CD8-positive, alpha-beta memory T cell (primary cell): ENCODE data around the gene AXL. TPM values are rescaled to one million over a fixed set of nuclear protein-coding genes. Genes with fewer than 3 reads are reported as not detected.
"Not testable (repeated sequence)": the region's sequence is repeated elsewhere in the genome, so short reads cannot be mapped to it uniquely, and the experiment has no call there.

ENCODE experiments used
- CTCF ChIA-PET: fragments of 350-600 bp; sonication (Branson Sonifier 250); formaldehyde crosslinking; loops from one replicate; lab custom pipeline; 2021; ENCODE audit warnings: antibody characterized with exemption; lab: Charles Lee
- POLR2A ChIA-PET: fragments of 350-600 bp; sonication (Branson Sonifier 250); formaldehyde crosslinking; loops from one replicate; lab custom pipeline; 2021; ENCODE audit warnings: antibody characterized with exemption; lab: Charles Lee
- DNase-seq, 5 donors: peaks; one replicate each; pipeline versions ENCODE4 v3.0.0 to v3.0.0-alpha.2; 2020 to 2022; ENCODE audit warnings: mixed read lengths in 1 of 5
- H3K27ac ChIP-seq: one replicate; pipeline ENCODE4 v1.7.0; 2013; ENCODE audit warnings: low read depth, mild to moderate bottlenecking, low read length, moderate library complexity
- H3K27me3 ChIP-seq: 2 replicates; pipeline ENCODE4 v1.7.0; 2013; ENCODE audit warnings: low read length, mild to moderate bottlenecking; ENCODE audit not compliant: insufficient read depth, poor library complexity, severe bottlenecking
- H3K36me3 ChIP-seq: 2 replicates; pipeline ENCODE4 v1.7.0; 2013; ENCODE audit warnings: mild to moderate bottlenecking, low read length, moderate library complexity; ENCODE audit not compliant: insufficient read depth
- H3K4me1 ChIP-seq: 2 replicates; pipeline ENCODE4 v1.7.0; 2013; ENCODE audit warnings: mild to moderate bottlenecking, low read length, moderate library complexity; ENCODE audit not compliant: insufficient read depth
- H3K4me3 ChIP-seq: 2 replicates; pipeline ENCODE4 v1.7.0; 2013; ENCODE audit warnings: mild to moderate bottlenecking, low read length
- H3K9me3 ChIP-seq: 2 replicates; pipeline ENCODE4 v1.7.0; 2013; ENCODE audit warnings: mild to moderate bottlenecking, low read length
- H3K27ac Mint-ChIP-seq, 8 donors: one replicate each; pipeline ENCODE4 v1.8.0; 2020 to 2021; ENCODE audit warnings: mixed read lengths in 8 of 8, mild to moderate bottlenecking in 6 of 8, inconsistent platforms in 3 of 8, moderate library complexity in 3 of 8
- H3K27me3 Mint-ChIP-seq, 2 donors: one replicate each; pipeline ENCODE4 v1.8.0; 2020 to 2021; ENCODE audit warnings: mixed read lengths in 2 of 2, mild to moderate bottlenecking in 1 of 2, moderate library complexity in 1 of 2
- H3K36me3 Mint-ChIP-seq, 3 donors: one replicate each; pipeline ENCODE4 v1.8.0; 2020 to 2021; ENCODE audit warnings: mixed read lengths in 3 of 3, inconsistent platforms in 1 of 3, mild to moderate bottlenecking in 1 of 3
- H3K4me1 Mint-ChIP-seq, 3 donors: one replicate each; pipeline ENCODE4 v1.8.0; 2020 to 2021; ENCODE audit warnings: mixed read lengths in 3 of 3, inconsistent platforms in 1 of 3, mild to moderate bottlenecking in 1 of 3
- H3K4me3 Mint-ChIP-seq, 7 donors: one replicate each; pipeline ENCODE4 v1.8.0; 2020 to 2021; ENCODE audit warnings: mixed read lengths in 7 of 7, mild to moderate bottlenecking in 6 of 7, moderate library complexity in 4 of 7, inconsistent platforms in 2 of 7
- H3K9me3 Mint-ChIP-seq, 5 donors: one replicate each; pipeline ENCODE4 v1.8.0; 2020 to 2022; ENCODE audit warnings: mixed read lengths in 5 of 5, mild to moderate bottlenecking in 3 of 5, moderate library complexity in 2 of 5, inconsistent platforms in 1 of 5
- polyA plus RNA-seq: library from polyadenylated mRNA; unstranded; fragments of 300-500 nt; fragmentation: Illumina TruSeq; gene quantifications from one replicate; pipeline ENCODE4 v1.2.3, GENCODE V29; 2021
- total RNA-seq, 2 experiments: library from RNA; stranded (reverse); gene quantifications; one replicate each; pipeline ENCODE4 v1.2.3, GENCODE V29; 2021

Gene AXL
- total and polyA plus RNA-seq, 3 experiments from 2014 or later = 0.09 to 0.43 (median 0.11) TPM

- H3K27ac Mint-ChIP-seq = peak overlapping the region in 1 of 8 donors; percentile 63
- H3K27me3 Mint-ChIP-seq = peaks cover 4 to 10% of the 10 kb centered on the region in 2 donors
- no peak for DNase-seq
- CTCF ChIA-PET = interaction anchor here (0.8 to 7.9 kb wide), 7 partner anchors 58 to 190 kb away, joined by 3 to 96 read pairs (median 10); partner anchors contain the start of gene HNRNPUL1
- no peaks in the 10 kb centered on the region for H3K27me3 ChIP-seq
- no peak overlapping the region for H3K4me3 ChIP-seq
- H3K36me3 Mint-ChIP-seq = no peaks in the 10 kb centered on the region
- no peaks in the 10 kb centered on the region for H3K9me3 Mint-ChIP-seq
- no peaks in the 10 kb centered on the region for H3K36me3 ChIP-seq
- no peak overlapping the region for H3K27ac ChIP-seq
- POLR2A ChIA-PET = interaction anchor here (2.5 kb wide), 1 partner anchor 60 kb away, joined by 19 read pairs; no protein-coding TSS in a partner anchor
- H3K4me1 ChIP-seq = no peaks in the 10 kb centered on the region
- H3K9me3 ChIP-seq = no peaks in the 10 kb centered on the region
- H3K4me1 Mint-ChIP-seq = peaks cover 3 to 5% (median 4%) of the 10 kb centered on the region in 3 donors
- no peak overlapping the region for H3K4me3 Mint-ChIP-seq
Observed at GRCh38 chr19:41203371-41203770, 15.7 kb upstream of the AXL start.

GRCh38 chr19:41204338-41204737, 14.7 kb upstream of the AXL start:
- H3K27me3 ChIP-seq, H3K4me3 ChIP-seq, H3K36me3 ChIP-seq, H3K4me3 Mint-ChIP-seq, H3K4me1 Mint-ChIP-seq, H3K4me1 ChIP-seq, H3K27ac ChIP-seq, H3K9me3 ChIP-seq, H3K27me3 Mint-ChIP-seq, H3K36me3 Mint-ChIP-seq, H3K9me3 Mint-ChIP-seq: not testable (repeated sequence)
- CTCF ChIA-PET = interaction anchor here (0.7 to 7.9 kb wide), 25 partner anchors 29 to 460 kb away, joined by 3 to 96 read pairs (median 3); partner anchors contain the start of genes B9D2, CCDC97, DMAC2 and HNRNPUL1
- DNase-seq = peak; percentile 74 to 90 (median 80)
- peak overlapping the region in 4 of 8 donors; percentile 28 to 93 (median 78) for H3K27ac Mint-ChIP-seq
- POLR2A ChIA-PET = interaction anchor here (0.6 to 2.5 kb wide), 8 partner anchors 54 to 590 kb away, joined by 3 to 19 read pairs (median 6); no protein-coding TSS in a partner anchor

DNA sequence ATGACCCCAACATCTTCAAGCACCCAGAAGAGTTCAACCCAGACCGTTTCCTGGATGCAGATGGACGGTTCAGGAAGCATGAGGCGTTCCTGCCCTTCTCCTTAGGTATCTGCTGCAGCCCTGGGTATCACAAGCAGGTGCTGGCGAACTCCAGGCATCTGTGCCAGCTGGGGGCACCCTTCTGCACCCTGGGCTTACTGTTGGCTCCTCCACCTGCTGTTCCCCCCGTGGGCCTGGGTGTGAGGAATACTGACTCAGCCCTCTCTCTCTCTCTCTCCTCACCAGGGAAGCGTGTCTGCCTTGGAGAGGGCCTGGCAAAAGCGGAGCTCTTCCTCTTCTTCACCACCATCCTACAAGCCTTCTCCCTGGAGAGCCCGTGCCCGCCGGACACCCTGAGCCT, 13.0 kb upstream of the AXL start:
- Mint-ChIP-seq H3K27me3 (peaks cover 2 to 5% of the 10 kb centered on the region in 2 donors), H3K9me3 (no peaks in the 10 kb centered on the region), H3K4me1 (peaks cover 3 to 5% (median 4%) of the 10 kb centered on the region in 3 donors), H3K27ac (peak overlapping the region in 2 of 8 donors; percentile 26 to 64), H3K36me3 (no peaks in the 10 kb centered on the region), H3K4me3 (no peak overlapping the region)
- H3K4me3 ChIP-seq = no peak overlapping the region
- H3K4me1 ChIP-seq = no peaks in the 10 kb centered on the region
- CTCF ChIA-PET = interaction anchor here (1.1 to 7.9 kb wide), 4 partner anchors 55 to 234 kb away, joined by 3 to 96 read pairs (median 44); partner anchors contain the start of genes DMAC2 and HNRNPUL1
- no peak for DNase-seq
- no peaks in the 10 kb centered on the region for H3K9me3 ChIP-seq
- H3K36me3 ChIP-seq = no peaks in the 10 kb centered on the region
- no peak overlapping the region for H3K27ac ChIP-seq
- POLR2A ChIA-PET = interaction anchor here (0.9 kb wide), 1 partner anchor 58 kb away, joined by 4 read pairs; the partner anchor contains the start of gene HNRNPUL1
- H3K27me3 ChIP-seq = no peaks in the 10 kb centered on the region

- Mint-ChIP-seq H3K4me1 (peaks cover 3 to 5% (median 4%) of the 10 kb centered on the region in 3 donors), H3K36me3 (no peaks in the 10 kb centered on the region), H3K27me3 (peaks cover 2 to 3% of the 10 kb centered on the region in 2 donors), H3K9me3 (no peaks in the 10 kb centered on the region), H3K27ac (peak overlapping the region in 5 of 8 donors; percentile 26 to 96 (median 64)), H3K4me3 (no peak overlapping the region)
- Histone ChIP-seq H3K27ac (no peak overlapping the region), H3K27me3 (no peaks in the 10 kb centered on the region), H3K4me3 (no peak overlapping the region), H3K9me3 (no peaks in the 10 kb centered on the region), H3K36me3 (no peaks in the 10 kb centered on the region), H3K4me1 (no peaks in the 10 kb centered on the region)
- DNase-seq = no peak
- CTCF ChIA-PET = interaction anchor here (1.1 to 7.9 kb wide), 3 partner anchors 55 to 234 kb away, joined by 3 to 96 read pairs (median 7); partner anchors contain the start of genes DMAC2 and HNRNPUL1
- POLR2A ChIA-PET = interaction anchor here (0.9 kb wide), 1 partner anchor 58 kb away, joined by 4 read pairs; the partner anchor contains the start of gene HNRNPUL1
Observed at GRCh38 chr19:41206456-41206855, 12.6 kb upstream of the AXL start.

DNA sequence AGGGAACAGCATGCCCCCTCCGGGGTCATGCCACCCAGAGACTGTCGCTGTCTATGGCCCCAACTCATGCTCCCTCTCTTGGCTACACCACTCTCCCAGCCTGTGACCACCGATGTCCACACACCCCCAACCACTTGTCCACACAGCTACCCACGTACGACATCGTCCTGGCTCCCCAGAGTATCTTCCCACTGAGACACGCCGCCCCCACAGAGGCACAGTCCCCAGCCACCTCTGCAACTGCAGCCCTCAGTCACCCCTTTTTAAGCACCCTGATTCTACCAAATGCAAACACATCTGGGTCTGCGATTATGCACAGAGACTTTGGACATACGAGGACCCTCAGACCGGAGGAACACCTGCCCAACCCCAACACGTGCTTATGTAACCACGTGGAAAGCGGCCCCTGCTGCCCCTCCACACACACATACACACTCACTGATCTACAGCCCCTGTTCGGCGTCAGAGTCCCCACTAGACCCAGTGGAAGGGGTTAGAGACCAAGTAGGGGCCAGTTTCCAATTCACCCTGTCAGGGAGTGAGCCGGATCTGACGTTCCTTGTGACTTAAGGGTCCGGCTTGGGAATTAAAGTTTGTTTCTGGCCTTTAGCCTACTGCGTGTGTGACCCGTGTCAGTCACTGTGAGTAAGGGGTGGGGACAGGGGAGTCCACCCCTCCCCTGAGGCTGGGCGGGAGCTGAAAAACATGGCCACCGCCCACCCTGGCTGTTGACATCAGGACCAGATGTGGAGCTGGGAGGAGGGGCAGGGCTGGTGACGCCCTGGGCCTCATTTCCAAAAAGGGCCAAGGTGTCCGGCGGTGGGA, 11.9 kb upstream of the AXL start:
- CTCF ChIA-PET = interaction anchor here (0.8 to 7.9 kb wide), 3 partner anchors 54 to 146 kb away, joined by 3 to 96 read pairs (median 3); partner anchors contain the start of gene HNRNPUL1
- peak overlapping the region in 5 of 8 donors; percentile 54 to 96 (median 75) for H3K27ac Mint-ChIP-seq
- H3K4me3 Mint-ChIP-seq = no peak overlapping the region
- no peaks in the 10 kb centered on the region for H3K36me3 Mint-ChIP-seq
- no peaks in the 10 kb centered on the region for H3K4me1 ChIP-seq
- no peaks in the 10 kb centered on the region for H3K9me3 ChIP-seq
- no peaks in the 10 kb centered on the region for H3K27me3 ChIP-seq
- H3K4me1 Mint-ChIP-seq = peaks cover 3 to 5% (median 4%) of the 10 kb centered on the region in 3 donors
- H3K4me3 ChIP-seq = no peak overlapping the region
- H3K27ac ChIP-seq = no peak overlapping the region
- no peak for DNase-seq
- H3K36me3 ChIP-seq = no peaks in the 10 kb centered on the region
- POLR2A ChIA-PET = interaction anchor here (0.9 kb wide), 1 partner anchor 57 kb away, joined by 4 read pairs; the partner anchor contains the start of gene HNRNPUL1
- peaks cover 2 to 3% of the 10 kb centered on the region in 2 donors for H3K27me3 Mint-ChIP-seq
- H3K9me3 Mint-ChIP-seq = no peaks in the 10 kb centered on the region

DNA sequence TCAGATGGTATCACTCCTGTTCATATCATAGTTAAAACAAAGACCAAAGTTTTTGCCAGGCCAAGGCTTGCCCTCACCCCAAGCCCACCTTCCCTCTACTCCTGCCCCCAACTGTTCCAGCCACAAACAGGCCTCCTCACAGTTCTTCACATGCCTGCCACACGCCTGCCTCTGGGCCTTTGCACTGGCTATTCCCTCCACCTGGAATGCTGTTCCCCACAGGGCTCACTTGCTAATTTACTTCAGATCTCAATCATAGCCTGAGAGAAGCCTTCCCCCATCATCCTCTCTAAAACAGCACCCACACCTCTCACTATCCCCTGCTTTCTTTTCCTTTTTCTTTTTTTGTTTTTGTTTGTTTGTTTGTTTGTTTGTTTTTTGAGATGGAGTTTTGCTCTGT, 4.9 kb upstream of the AXL start:
- H3K27me3 ChIP-seq = no peaks in the 10 kb centered on the region
- H3K36me3 Mint-ChIP-seq = peaks cover 0 to 2% (median 0%) of the 10 kb centered on the region in 3 donors
- POLR2A ChIA-PET = no interaction called here
- H3K4me3 Mint-ChIP-seq = no peak overlapping the region
- no peaks in the 10 kb centered on the region for H3K4me1 Mint-ChIP-seq
- CTCF ChIA-PET = no interaction called here
- no peaks in the 10 kb centered on the region for H3K9me3 ChIP-seq
- H3K36me3 ChIP-seq = no peaks in the 10 kb centered on the region
- no peaks in the 10 kb centered on the region for H3K9me3 Mint-ChIP-seq
- H3K4me3 ChIP-seq = no peak overlapping the region
- no peak overlapping the region for H3K27ac ChIP-seq
- peaks cover 11 to 18% of the 10 kb centered on the region in 2 donors for H3K27me3 Mint-ChIP-seq
- no peak for DNase-seq
- H3K27ac Mint-ChIP-seq = peak overlapping the region in 1 of 8 donors; percentile 36
- H3K4me1 ChIP-seq = no peaks in the 10 kb centered on the region

GRCh38 chr19:41217741-41218140, 1.3 kb upstream of the AXL start:
- Mint-ChIP-seq H3K9me3 (no peaks in the 10 kb centered on the region), H3K36me3 (peaks cover 0 to 2% (median 0%) of the 10 kb centered on the region in 3 donors), H3K27ac (peak overlapping the region in 1 of 8 donors; percentile 56), H3K4me1 (peaks cover 0 to 4% (median 2%) of the 10 kb centered on the region in 3 donors), H3K4me3 (no peak overlapping the region), H3K27me3 (peaks cover 24 to 42% of the 10 kb centered on the region in 2 donors)
- DNase-seq = no peak
- Histone ChIP-seq H3K27ac (no peak overlapping the region), H3K4me1 (no peaks in the 10 kb centered on the region), H3K36me3 (no peaks in the 10 kb centered on the region), H3K27me3 (peaks cover 10% of the 10 kb centered on the region), H3K9me3 (no peaks in the 10 kb centered on the region), H3K4me3 (no peak overlapping the region)
- CTCF ChIA-PET = no interaction called here
- POLR2A ChIA-PET = no interaction called here
